Gastroesophageal sphincter (tissue), 4 donors: ENCODE data around the gene DCLK2. TPM values are rescaled to one million over a fixed set of nuclear protein-coding genes. Genes with fewer than 3 reads are reported as not detected.

Experiments
- ATAC-seq: fragments of 150-250 bp; one replicate; pipeline ENCODE4 v1.9.1; 2016; ENCODE audit warnings: mild to moderate bottlenecking, moderate library complexity
- H3K27ac ChIP-seq, 4 donors: fragments of 200-600 bp; sonication (generic) in 3 of 4; 1 replicate in 3 of 4; 2 replicates in 1 of 4; pipeline ENCODE4 v1.5.1; 2016 to 2019
- H3K27me3 ChIP-seq: fragments of 200-600 bp; sonication (generic); one replicate; pipeline ENCODE4 v1.5.1; 2019
- H3K36me3 ChIP-seq, 2 donors: fragments of 200-600 bp; sonication (generic); one replicate each; pipeline ENCODE4 v1.5.1; 2019; ENCODE audit warnings: control low read depth in 1 of 2
- H3K4me1 ChIP-seq, 3 donors: fragments of 200-600 bp; sonication (generic); 1 replicate in 2 of 3; 2 replicates in 1 of 3; pipeline ENCODE4 v1.5.1; 2016 to 2019; ENCODE audit warnings: control low read depth in 2 of 3
- H3K4me3 ChIP-seq, 2 donors: fragments of 200-600 bp; sonication (generic); one replicate each; pipeline ENCODE4 v1.5.1; 2019; ENCODE audit warnings: mild to moderate bottlenecking in 1 of 2, moderate library complexity in 1 of 2
- H3K9me3 ChIP-seq, 3 donors: fragments of 200-600 bp; sonication (generic); one replicate each; pipeline ENCODE4 v1.5.1; 2017 to 2019; ENCODE audit warnings: control low read depth in 2 of 3
- CTCF ChIP-seq, 4 experiments: fragments of 200-600 bp in 2 of 4; fragments of 450-650 bp in 2 of 4; sonication (generic) in 1 of 4; IDR thresholded peaks; one replicate each; pipeline ENCODE4 v1.5.1; 2017 to 2019; ENCODE audit warnings: antibody characterized with exemption in 4 of 4, mild to moderate bottlenecking in 2 of 4, moderate library complexity in 2 of 4
- EP300 ChIP-seq: sonication (generic); formaldehyde crosslinking; IDR thresholded peaks from one replicate; pipeline ENCODE4 v1.6.1; 2017; ENCODE audit warnings: antibody characterized with exemption, mild to moderate bottlenecking
- POLR2A ChIP-seq, 2 donors: fragments of 450-650 bp; IDR thresholded peaks; one replicate each; pipeline ENCODE4 v1.6.1; 2017; ENCODE audit warnings: antibody characterized with exemption in 2 of 2, mild to moderate bottlenecking in 2 of 2, moderate library complexity in 1 of 2
- POLR2AphosphoS5 ChIP-seq: sonication (generic); formaldehyde crosslinking; IDR thresholded peaks from one replicate; pipeline ENCODE4 v1.6.1; 2017; ENCODE audit warnings: antibody characterized with exemption
- WGBS, 2 donors: methylation state at CpG; one replicate each; pipeline ENCODE4 v1.1.5; 2018; ENCODE audit warnings: low coverage in 1 of 2; 5-methylcytosine and 5-hydroxymethylcytosine counted together
- total RNA-seq, 4 donors: library from RNA; depleted of rRNA; stranded (reverse); fragments of >200 nt; gene quantifications; one replicate each; pipeline ENCODE4 v1.1.0, GENCODE V29; 2016

DCLK2 gene
- total RNA-seq, 4 donors from 2014 or later = 17.1 to 33.0 (median 19.7) TPM

DNA sequence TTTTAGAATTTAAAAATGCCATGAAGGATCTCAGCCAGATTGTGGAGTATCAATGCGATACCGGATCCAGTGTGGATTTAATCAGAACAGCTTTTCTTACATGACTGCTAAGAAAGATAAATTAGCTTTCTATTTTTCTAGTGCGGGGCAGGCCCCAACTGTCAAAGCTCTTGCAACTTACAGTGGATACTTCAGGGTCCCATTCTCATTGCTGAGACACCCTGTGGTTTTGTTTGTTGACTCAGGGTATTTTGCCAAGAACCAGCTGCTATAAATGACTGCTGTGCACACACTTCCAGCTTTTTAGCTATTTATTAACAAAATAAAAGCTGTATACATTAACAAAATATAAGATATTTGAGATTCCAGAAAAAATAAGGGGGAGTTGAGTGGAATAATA, 166.4 kb downstream of the DCLK2 start:
- TF ChIP-seq CTCF (IDR thresholded peaks at IDR 0.05) (no peak), POLR2A (IDR thresholded peaks at IDR 0.05) (no peak), EP300 (no peak), POLR2AphosphoS5 (no peak)
- no peaks in the 10 kb centered on the region for H3K4me1 ChIP-seq
- H3K9me3 ChIP-seq = no peaks in the 10 kb centered on the region
- ATAC-seq = no peak
- H3K27me3 ChIP-seq = no peaks in the 10 kb centered on the region
- H3K4me3 ChIP-seq = no peak overlapping the region
- H3K36me3 ChIP-seq = peaks cover 0 to 25% of the 10 kb centered on the region in 2 donors
- no peak overlapping the region for H3K27ac ChIP-seq
- 65 to 79% methylated on average over 3 of the region's 3 CpGs for WGBS, 2 donors

GRCh38 chr4:150247184-150247583, 168.9 kb downstream of the DCLK2 start:
- ATAC-seq = no peak
- Histone ChIP-seq H3K4me3 (no peak overlapping the region), H3K27me3 (no peaks in the 10 kb centered on the region), H3K27ac (no peak overlapping the region), H3K4me1 (peaks cover 0 to 8% (median 0%) of the 10 kb centered on the region in 3 donors), H3K36me3 (peaks cover 0 to 31% of the 10 kb centered on the region in 2 donors), H3K9me3 (no peaks in the 10 kb centered on the region)
- WGBS, 2 donors = 95 to 96% methylated on average over 6 to 7 of the region's 7 CpGs
- TF ChIP-seq CTCF (IDR thresholded peaks at IDR 0.05) (no peak), POLR2A (IDR thresholded peaks at IDR 0.05) (no peak), EP300 (no peak), POLR2AphosphoS5 (no peak)

GRCh38 chr4:150248181-150248580, 169.9 kb downstream of the DCLK2 start:
- H3K27ac ChIP-seq = no peak overlapping the region
- H3K4me1 ChIP-seq = peaks cover 0 to 11% (median 0%) of the 10 kb centered on the region in 3 donors
- peaks cover 0 to 31% of the 10 kb centered on the region in 2 donors for H3K36me3 ChIP-seq
- TF ChIP-seq POLR2A (IDR thresholded peaks at IDR 0.05) (no peak), POLR2AphosphoS5 (no peak), EP300 (no peak), CTCF (IDR thresholded peaks at IDR 0.05) (no peak)
- no peak for ATAC-seq
- no peak overlapping the region for H3K4me3 ChIP-seq
- 69% methylated on average over 4 of the region's 4 CpGs; no CpG with 5 or more reads in 1 of the 2 donors for WGBS, 2 donors
- no peaks in the 10 kb centered on the region for H3K27me3 ChIP-seq
- no peaks in the 10 kb centered on the region for H3K9me3 ChIP-seq

DNA sequence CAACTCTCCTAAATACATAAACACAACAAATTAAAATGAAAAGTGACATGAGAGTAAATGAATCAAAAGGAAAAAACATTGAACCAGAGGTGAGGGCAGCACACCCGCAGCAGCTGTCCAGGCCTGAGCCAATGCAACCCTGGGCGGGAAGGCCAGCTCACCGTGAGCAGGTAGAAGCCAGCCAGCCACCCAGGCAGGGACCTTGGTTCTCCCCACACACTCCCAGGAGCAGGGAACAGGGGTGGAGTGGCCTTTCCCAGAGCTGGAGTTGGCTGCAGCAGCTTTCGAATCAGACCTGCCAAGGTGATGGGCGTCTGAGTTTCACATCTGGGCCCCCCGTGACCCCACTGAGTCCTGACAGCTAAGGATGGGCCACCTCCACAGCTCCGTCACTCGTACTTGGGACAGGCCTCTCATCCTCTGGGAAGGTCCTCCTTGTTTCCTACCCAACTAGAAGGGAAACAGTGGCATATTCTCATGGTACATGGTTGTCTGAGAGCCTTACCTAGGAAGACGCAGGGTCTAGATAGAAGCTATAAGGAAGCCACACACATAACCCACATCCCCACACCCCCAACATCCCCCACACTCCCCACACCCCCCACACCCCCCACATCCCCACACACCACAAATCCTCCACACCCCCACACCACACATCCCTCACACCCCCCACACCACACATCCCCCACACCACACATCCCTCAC, 172.2 kb downstream of the DCLK2 start:
- H3K27ac ChIP-seq = no peak overlapping the region
- peaks cover 0 to 52% of the 10 kb centered on the region in 2 donors for H3K36me3 ChIP-seq
- no peaks in the 10 kb centered on the region for H3K27me3 ChIP-seq
- no peak overlapping the region for H3K4me3 ChIP-seq
- ATAC-seq = no peak
- WGBS, 2 donors = 51 to 80% methylated on average over 1 to 4 of the region's 9 CpGs
- peaks cover 0 to 16% (median 0%) of the 10 kb centered on the region in 3 donors for H3K4me1 ChIP-seq
- no peak for TF ChIP-seq POLR2AphosphoS5
- no peak for TF ChIP-seq POLR2A (IDR thresholded peaks at IDR 0.05)
- TF ChIP-seq CTCF (IDR thresholded peaks at IDR 0.05) = no peak
- TF ChIP-seq EP300 = no peak
- no peaks in the 10 kb centered on the region for H3K9me3 ChIP-seq
